Stimulated activated CD4-positive, alpha-beta T cell treated with anti-CD3 and anti-CD28 coated beads, Interleukin-1b, Interleukin-23, amount 100 ng/mL, for 4 hours (primary cell): Measurements from ENCODE around the gene CALML4.

Experiments used
- DNase-seq, 2 donors: peaks; one replicate each; pipeline ENCODE4 v3.0.0-alpha.2; 2020; ENCODE audit warnings: low read depth in 2 of 2

The CALML4 gene

DNA sequence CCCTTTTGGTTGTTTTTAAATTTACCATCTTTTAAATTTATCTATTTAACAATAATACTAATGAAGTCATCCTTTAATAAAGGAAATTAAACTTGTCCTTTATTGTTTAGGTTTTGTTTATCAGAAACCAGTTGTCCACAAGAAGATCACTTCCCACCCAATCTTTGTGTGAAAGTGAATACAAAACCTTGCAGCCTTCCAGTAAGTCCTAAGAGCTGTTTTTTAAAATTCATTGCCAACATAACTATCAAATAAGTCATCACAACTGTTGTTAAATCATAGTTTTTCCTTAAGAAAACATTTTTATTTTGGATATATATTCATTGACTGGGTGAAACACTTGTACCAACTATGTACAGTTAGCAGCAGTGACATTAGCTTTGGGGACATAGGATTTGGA is 59.4 kb downstream of the CALML4 start:
- DNase-seq, result no peak

- no peak for DNase-seq
Observed at GRCh38 chr15:68143785-68144184, 61.3 kb downstream of the CALML4 start.

DNA sequence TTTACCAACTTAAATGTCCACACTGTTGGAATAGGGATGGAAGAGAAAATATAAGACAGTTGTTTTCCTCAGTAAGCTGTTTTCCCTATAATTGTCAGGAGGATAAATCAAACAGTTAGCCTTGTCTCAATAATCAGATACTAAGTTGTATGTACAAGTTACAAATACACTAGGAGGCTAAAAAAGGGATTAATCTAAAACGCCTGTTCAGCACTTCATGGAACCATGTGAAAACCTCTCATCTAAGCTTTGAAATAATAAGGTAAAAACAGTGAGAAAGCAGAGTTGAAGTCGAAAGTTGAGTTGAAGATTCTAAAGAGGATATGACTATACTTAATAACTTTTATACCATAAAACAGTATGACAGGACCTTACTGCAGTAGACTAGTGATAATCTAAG is 62.0 kb downstream of the CALML4 start:
- DNase-seq, result no peak
